ENCODE data around the gene TIGD2.

Gene TIGD2

GRCh38 chr4:89157488-89158024, 46.2 kb downstream of the TIGD2 start:
- Histone ChIP-seq H3K36me3 (ENCODE audit: insufficient read depth, low read length) (no peaks in the 10 kb centered on the region), H3K9me3 (ENCODE audit: low read length) (no peaks in the 10 kb centered on the region), H3K27me3 (ENCODE audit: insufficient read depth, low read length) (peaks cover 3% of the 10 kb centered on the region), H2AFZ (ENCODE audit: low read depth, low read length) (no peak overlapping the region), H3K4me1 (ENCODE audit: insufficient read depth, low read length) (peaks cover 2% of the 10 kb centered on the region), H3K4me3 (ENCODE audit: low read length) (no peak overlapping the region)

- H3K36me3 ChIP-seq (ENCODE audit: insufficient read depth, low read length): no peaks in the 10 kb centered on the region
- H2AFZ ChIP-seq (ENCODE audit: low read depth, low read length): peak overlapping the region; percentile 100
- no peaks in the 10 kb centered on the region for H3K9me3 ChIP-seq (ENCODE audit: low read length)
- peaks cover 2% of the 10 kb centered on the region for H3K4me1 ChIP-seq (ENCODE audit: insufficient read depth, low read length)
- peaks cover 3% of the 10 kb centered on the region for H3K27me3 ChIP-seq (ENCODE audit: insufficient read depth, low read length)
- H3K4me3 ChIP-seq (ENCODE audit: low read length): peak overlapping the region; percentile 34
Observed at GRCh38 chr4:89158884-89159503, 47.7 kb downstream of the TIGD2 start.

GRCh38 chr4:89160806-89161205, 49.5 kb downstream of the TIGD2 start:
- Histone ChIP-seq H3K36me3 (ENCODE audit: insufficient read depth, low read length) (no peaks in the 10 kb centered on the region), H3K4me1 (ENCODE audit: insufficient read depth, low read length) (peaks cover 2% of the 10 kb centered on the region), H3K27me3 (ENCODE audit: insufficient read depth, low read length) (peaks cover 3% of the 10 kb centered on the region), H2AFZ (ENCODE audit: low read depth, low read length) (no peak overlapping the region), H3K9me3 (ENCODE audit: low read length) (no peaks in the 10 kb centered on the region), H3K4me3 (ENCODE audit: low read length) (no peak overlapping the region)

- Histone ChIP-seq H3K4me1 (ENCODE audit: insufficient read depth, low read length) (peaks cover 2% of the 10 kb centered on the region), H3K36me3 (ENCODE audit: insufficient read depth, low read length) (no peaks in the 10 kb centered on the region), H3K27me3 (ENCODE audit: insufficient read depth, low read length) (peaks cover 3% of the 10 kb centered on the region)
Observed at GRCh38 chr4:89161841-89162240, 50.5 kb downstream of the TIGD2 start.

GRCh38 chr4:89162496-89162895, 51.2 kb downstream of the TIGD2 start:
- H3K36me3 ChIP-seq (ENCODE audit: insufficient read depth, low read length): no peaks in the 10 kb centered on the region
- H3K27me3 ChIP-seq (ENCODE audit: insufficient read depth, low read length): peaks cover 3% of the 10 kb centered on the region
- H3K9me3 ChIP-seq (ENCODE audit: low read length): no peaks in the 10 kb centered on the region
- no peak overlapping the region for H3K4me3 ChIP-seq (ENCODE audit: low read length)
- H3K4me1 ChIP-seq (ENCODE audit: insufficient read depth, low read length): peaks cover 2% of the 10 kb centered on the region
- no peak overlapping the region for H2AFZ ChIP-seq (ENCODE audit: low read depth, low read length)

More at GRCh38 chr4:89161841-89162240, 50.5 kb downstream of the TIGD2 start:
- Histone ChIP-seq H3K9me3 (ENCODE audit: low read length) (no peaks in the 10 kb centered on the region), H2AFZ (ENCODE audit: low read depth, low read length) (no peak overlapping the region), H3K4me3 (ENCODE audit: low read length) (no peak overlapping the region)

GRCh38 chr4:89162987-89163386, 51.7 kb downstream of the TIGD2 start:
- no peaks in the 10 kb centered on the region for H3K36me3 ChIP-seq (ENCODE audit: insufficient read depth, low read length)
- H3K27me3 ChIP-seq (ENCODE audit: insufficient read depth, low read length): peaks cover 3% of the 10 kb centered on the region
- H3K4me1 ChIP-seq (ENCODE audit: insufficient read depth, low read length): peaks cover 2% of the 10 kb centered on the region
- no peak overlapping the region for H3K4me3 ChIP-seq (ENCODE audit: low read length)
- no peaks in the 10 kb centered on the region for H3K9me3 ChIP-seq (ENCODE audit: low read length)
- H2AFZ ChIP-seq (ENCODE audit: low read depth, low read length): no peak overlapping the region

- Histone ChIP-seq H3K9me3 (ENCODE audit: low read length) (no peaks in the 10 kb centered on the region), H3K4me1 (ENCODE audit: insufficient read depth, low read length) (no peaks in the 10 kb centered on the region), H2AFZ (ENCODE audit: low read depth, low read length) (no peak overlapping the region), H3K36me3 (ENCODE audit: insufficient read depth, low read length) (no peaks in the 10 kb centered on the region), H3K27me3 (ENCODE audit: insufficient read depth, low read length) (peaks cover 3% of the 10 kb centered on the region), H3K4me3 (ENCODE audit: low read length) (no peak overlapping the region)
Observed at GRCh38 chr4:89164400-89164799, 53.1 kb downstream of the TIGD2 start.

Data from neuron (in vitro differentiated cells).